ENCODE results near the gene TXNDC17. TPM values are rescaled to one million over a fixed set of nuclear protein-coding genes. Genes with fewer than 3 reads are reported as not detected.

TXNDC17 gene
- total RNA-seq, 2 donors from 2014 or later: 135 to 151 TPM

DNA sequence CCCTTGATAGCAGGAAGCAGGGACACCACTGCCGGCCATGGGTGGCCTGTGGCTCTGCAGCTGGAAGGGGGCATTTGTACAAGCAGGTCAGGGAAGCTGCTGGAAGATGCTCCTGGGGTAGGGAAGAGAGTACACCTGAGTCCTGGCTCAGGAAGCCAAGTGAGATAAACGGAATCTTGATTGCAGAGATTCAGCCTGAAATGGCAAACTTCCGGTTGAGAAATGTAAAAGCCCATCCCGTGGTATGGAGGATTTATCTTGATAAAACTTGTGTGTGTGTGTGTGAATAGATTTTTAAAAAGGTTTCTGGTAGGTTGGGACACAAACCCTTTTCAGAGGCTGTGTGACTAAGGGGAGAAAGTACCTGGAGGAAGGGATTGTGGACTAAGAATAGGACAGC lies 40.3 kb downstream of the TXNDC17 start:
- peaks cover 31% of the 10 kb centered on the region for H3K4me1 Mint-ChIP-seq
- no peak overlapping the region for H3K4me3 Mint-ChIP-seq
- Histone ChIP-seq H3K9ac (ENCODE audit: extremely low read depth, low read length, poor library complexity, severe bottlenecking) (no peak overlapping the region), H3K4me3 (ENCODE audit: low read length) (no peak overlapping the region), H3K36me3 (ENCODE audit: control insufficient read depth, insufficient read depth, low read length) (no peaks in the 10 kb centered on the region), H3K4me1 (ENCODE audit: control insufficient read depth, insufficient read depth, low read length) (peaks cover 9% of the 10 kb centered on the region), H3K27me3 (ENCODE audit: control insufficient read depth, insufficient read depth, low read length, poor library complexity, severe bottlenecking) (no peaks in the 10 kb centered on the region), H3K27ac (ENCODE audit: low read depth, low read length) (no peak overlapping the region), H3K9me3 (ENCODE audit: control insufficient read depth, low read length) (no peaks in the 10 kb centered on the region)
- WGBS, 2 experiments (ENCODE audit: insufficient coverage in 1 of 2, insufficient read length in 1 of 2): 84 to 93% methylated on average over 2 to 4 of the region's 4 CpGs
- DNase-seq: no peak
- TF ChIP-seq, protein P1, sequence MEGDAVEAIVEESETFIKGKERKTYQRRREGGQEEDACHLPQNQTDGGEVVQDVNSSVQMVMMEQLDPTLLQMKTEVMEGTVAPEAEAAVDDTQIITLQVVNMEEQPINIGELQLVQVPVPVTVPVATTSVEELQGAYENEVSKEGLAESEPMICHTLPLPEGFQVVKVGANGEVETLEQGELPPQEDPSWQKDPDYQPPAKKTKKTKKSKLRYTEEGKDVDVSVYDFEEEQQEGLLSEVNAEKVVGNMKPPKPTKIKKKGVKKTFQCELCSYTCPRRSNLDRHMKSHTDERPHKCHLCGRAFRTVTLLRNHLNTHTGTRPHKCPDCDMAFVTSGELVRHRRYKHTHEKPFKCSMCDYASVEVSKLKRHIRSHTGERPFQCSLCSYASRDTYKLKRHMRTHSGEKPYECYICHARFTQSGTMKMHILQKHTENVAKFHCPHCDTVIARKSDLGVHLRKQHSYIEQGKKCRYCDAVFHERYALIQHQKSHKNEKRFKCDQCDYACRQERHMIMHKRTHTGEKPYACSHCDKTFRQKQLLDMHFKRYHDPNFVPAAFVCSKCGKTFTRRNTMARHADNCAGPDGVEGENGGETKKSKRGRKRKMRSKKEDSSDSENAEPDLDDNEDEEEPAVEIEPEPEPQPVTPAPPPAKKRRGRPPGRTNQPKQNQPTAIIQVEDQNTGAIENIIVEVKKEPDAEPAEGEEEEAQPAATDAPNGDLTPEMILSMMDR (conservative IDR thresholded peaks at IDR 0.05): no peak
- no peak overlapping the region for H3K27ac Mint-ChIP-seq
- H3K9me3 Mint-ChIP-seq: no peaks in the 10 kb centered on the region
- peaks cover 3% of the 10 kb centered on the region for H3K27me3 Mint-ChIP-seq (ENCODE audit: insufficient read depth)
- no peaks in the 10 kb centered on the region for H3K36me3 Mint-ChIP-seq (ENCODE audit: low read depth)

DNA sequence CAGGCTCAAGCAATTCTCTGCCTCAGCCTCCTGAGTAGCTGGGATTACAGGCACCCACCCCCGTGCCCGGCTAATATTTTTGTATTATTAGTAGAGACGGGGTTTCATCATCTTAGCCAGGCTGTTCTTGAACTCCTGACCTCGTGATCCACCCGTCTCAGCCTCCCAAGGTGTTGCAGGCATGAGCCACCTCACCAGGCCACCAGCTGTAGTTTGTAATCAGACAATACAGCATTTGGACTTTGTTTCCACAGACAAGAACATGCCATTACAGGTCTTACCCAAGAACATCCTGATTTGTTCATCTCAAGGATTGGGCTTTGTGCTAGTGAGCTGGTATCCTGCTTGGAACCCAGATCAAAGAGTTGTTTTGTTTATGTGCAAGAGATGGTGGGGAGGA lies 40.8 kb downstream of the TXNDC17 start:
- H3K9ac ChIP-seq (ENCODE audit: extremely low read depth, low read length, poor library complexity, severe bottlenecking): no peak overlapping the region
- no peaks in the 10 kb centered on the region for H3K36me3 Mint-ChIP-seq (ENCODE audit: low read depth)
- 82 to 100% methylated on average over 5 of the region's 5 CpGs for WGBS, 2 experiments (ENCODE audit: insufficient coverage in 1 of 2, insufficient read length in 1 of 2)

DNA sequence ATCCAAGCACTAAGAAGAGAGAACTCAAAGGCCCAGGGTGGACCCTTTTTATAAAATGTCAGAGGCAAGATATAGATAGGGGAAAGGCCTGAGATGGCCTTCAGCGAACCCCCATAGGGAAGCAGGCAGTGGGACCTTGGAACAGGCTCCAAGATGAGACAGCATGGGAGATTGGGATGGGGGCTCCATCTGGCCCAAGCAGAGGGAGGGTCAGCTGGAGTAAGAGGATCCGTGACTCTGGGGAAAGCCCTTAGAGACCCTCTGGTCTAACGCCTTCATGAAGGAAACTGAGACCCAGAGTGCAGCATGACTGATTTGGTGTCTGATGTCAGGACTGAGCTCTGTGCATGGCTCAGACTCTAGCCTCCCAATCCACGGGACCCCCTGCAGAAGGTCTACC lies 41.5 kb downstream of the TXNDC17 start:
- Histone ChIP-seq H3K9ac (ENCODE audit: extremely low read depth, low read length, poor library complexity, severe bottlenecking) (no peak overlapping the region), H3K27ac (ENCODE audit: low read depth, low read length) (no peak overlapping the region), H3K4me3 (ENCODE audit: low read length) (no peak overlapping the region), H3K4me1 (ENCODE audit: control insufficient read depth, insufficient read depth, low read length) (peaks cover 9% of the 10 kb centered on the region), H3K36me3 (ENCODE audit: control insufficient read depth, insufficient read depth, low read length) (no peaks in the 10 kb centered on the region), H3K9me3 (ENCODE audit: control insufficient read depth, low read length) (no peaks in the 10 kb centered on the region), H3K27me3 (ENCODE audit: control insufficient read depth, insufficient read depth, low read length, poor library complexity, severe bottlenecking) (no peaks in the 10 kb centered on the region)
- H3K9me3 Mint-ChIP-seq: no peaks in the 10 kb centered on the region
- no peak overlapping the region for H3K27ac Mint-ChIP-seq
- peaks cover 7% of the 10 kb centered on the region for H3K27me3 Mint-ChIP-seq (ENCODE audit: insufficient read depth)
- H3K4me3 Mint-ChIP-seq: no peak overlapping the region
- DNase-seq: no peak
- no peaks in the 10 kb centered on the region for H3K36me3 Mint-ChIP-seq (ENCODE audit: low read depth)
- TF ChIP-seq, protein P1 (conservative IDR thresholded peaks at IDR 0.05): no peak
- 95 to 100% methylated on average over 3 to 4 of the region's 4 CpGs for WGBS, 2 experiments (ENCODE audit: insufficient coverage in 1 of 2, insufficient read length in 1 of 2)
- H3K4me1 Mint-ChIP-seq: peaks cover 26% of the 10 kb centered on the region

More for the DNA sequence above, 40.8 kb downstream of the TXNDC17 start:
- peaks cover 3% of the 10 kb centered on the region for H3K27me3 Mint-ChIP-seq (ENCODE audit: insufficient read depth)
- TF ChIP-seq, protein P1 (conservative IDR thresholded peaks at IDR 0.05): no peak
- H3K4me1 Mint-ChIP-seq: peaks cover 28% of the 10 kb centered on the region
- no peak overlapping the region for H3K27ac Mint-ChIP-seq
- Histone ChIP-seq H3K4me1 (ENCODE audit: control insufficient read depth, insufficient read depth, low read length) (peaks cover 9% of the 10 kb centered on the region), H3K27ac (ENCODE audit: low read depth, low read length) (no peak overlapping the region), H3K36me3 (ENCODE audit: control insufficient read depth, insufficient read depth, low read length) (no peaks in the 10 kb centered on the region), H3K27me3 (ENCODE audit: control insufficient read depth, insufficient read depth, low read length, poor library complexity, severe bottlenecking) (no peaks in the 10 kb centered on the region), H3K9me3 (ENCODE audit: control insufficient read depth, low read length) (no peaks in the 10 kb centered on the region), H3K4me3 (ENCODE audit: low read length) (no peak overlapping the region)
- no peaks in the 10 kb centered on the region for H3K9me3 Mint-ChIP-seq
- H3K4me3 Mint-ChIP-seq: no peak overlapping the region
- no peak for DNase-seq

All from endodermal cell (in vitro differentiated cells).